HPDE6-E6E7 (cell line): Measurements from ENCODE around the gene SUMO3.

ENCODE experiments used
- DNase-seq: peaks from one replicate; pipeline ENCODE4 v3.0.0; 2011; ENCODE audit warnings: missing footprints; ENCODE audit errors: extremely low spot score

SUMO3 gene

GRCh38 chr21:44802396-44803153 is 15.3 kb downstream of the SUMO3 start:
- no peak for DNase-seq

GRCh38 chr21:44801468-44802395 is 16.1 kb downstream of the SUMO3 start, which contains the start of gene UBE2G2:
Gene UBE2G2 (minus strand): TSS chr21:44801820. CDS start chr21:44801748, 72 bp downstream.
- DNase-seq: peak; percentile 87

GRCh38 chr21:44800971-44801467 is 16.8 kb downstream of the SUMO3 start:
- DNase-seq: no peak

GRCh38 chr21:44800103-44800502 is 17.8 kb downstream of the SUMO3 start:
- DNase-seq: no peak

GRCh38 chr21:44799646-44800045 is 18.2 kb downstream of the SUMO3 start:
- no peak for DNase-seq

- DNase-seq: no peak
Measured at GRCh38 chr21:44797775-44798174, 20.1 kb downstream of the SUMO3 start.

GRCh38 chr21:44795342-44795741 is 22.5 kb downstream of the SUMO3 start:
- DNase-seq: no peak

GRCh38 chr21:44793592-44794374 is 24.1 kb downstream of the SUMO3 start:
- DNase-seq: no peak

- DNase-seq: peak; percentile 76
Measured at GRCh38 chr21:44792702-44793591, 24.9 kb downstream of the SUMO3 start.

- DNase-seq: no peak
Measured at GRCh38 chr21:44791993-44792392, 25.9 kb downstream of the SUMO3 start.

GRCh38 chr21:44791246-44791645 is 26.6 kb downstream of the SUMO3 start:
- DNase-seq: no peak

GRCh38 chr21:44790368-44790767 is 27.5 kb downstream of the SUMO3 start:
- no peak for DNase-seq

GRCh38 chr21:44789880-44790279 is 28.0 kb downstream of the SUMO3 start:
- DNase-seq: no peak

- DNase-seq: no peak
Measured at GRCh38 chr21:44785620-44786335, 32.1 kb downstream of the SUMO3 start.

- no peak for DNase-seq
Measured at GRCh38 chr21:44784810-44785209, 33.1 kb downstream of the SUMO3 start.

GRCh38 chr21:44783020-44783696 is 34.7 kb downstream of the SUMO3 start:
- no peak for DNase-seq

- DNase-seq: no peak
Measured at GRCh38 chr21:44780767-44781459, 36.9 kb downstream of the SUMO3 start.

- no peak for DNase-seq
Measured at GRCh38 chr21:44780137-44780502, 37.7 kb downstream of the SUMO3 start.
